ENCODE data around the gene UBE2G2.

The UBE2G2 gene

GRCh38 chr21:44789880-44790279 is 11.7 kb downstream of the UBE2G2 start:
- Mint-ChIP-seq H3K4me1 (peaks cover 63% of the 10 kb centered on the region), H3K4me3 (no peak overlapping the region), H3K27ac (no peak overlapping the region), H3K27me3 (no peaks in the 10 kb centered on the region), H3K9me3 (no peaks in the 10 kb centered on the region), H3K36me3 (peaks cover 11% of the 10 kb centered on the region)

- peaks cover 15% of the 10 kb centered on the region for H3K36me3 Mint-ChIP-seq
- no peak overlapping the region for H3K4me3 Mint-ChIP-seq
- H3K4me1 Mint-ChIP-seq: peaks cover 51% of the 10 kb centered on the region
- no peak overlapping the region for H3K27ac Mint-ChIP-seq
- no peaks in the 10 kb centered on the region for H3K9me3 Mint-ChIP-seq
- H3K27me3 Mint-ChIP-seq: no peaks in the 10 kb centered on the region
These were observed 15.8 kb downstream of the UBE2G2 start for GRCh38 chr21:44785620-44786335.

GRCh38 chr21:44784810-44785209 is 16.8 kb downstream of the UBE2G2 start:
- H3K27me3 Mint-ChIP-seq: no peaks in the 10 kb centered on the region
- H3K4me1 Mint-ChIP-seq: peaks cover 50% of the 10 kb centered on the region
- H3K27ac Mint-ChIP-seq: no peak overlapping the region
- no peak overlapping the region for H3K4me3 Mint-ChIP-seq
- peaks cover 14% of the 10 kb centered on the region for H3K36me3 Mint-ChIP-seq
- no peaks in the 10 kb centered on the region for H3K9me3 Mint-ChIP-seq

- no peaks in the 10 kb centered on the region for H3K27me3 Mint-ChIP-seq
- no peaks in the 10 kb centered on the region for H3K9me3 Mint-ChIP-seq
- H3K4me3 Mint-ChIP-seq: no peak overlapping the region
- H3K4me1 Mint-ChIP-seq: peaks cover 50% of the 10 kb centered on the region
- H3K27ac Mint-ChIP-seq: no peak overlapping the region
- H3K36me3 Mint-ChIP-seq: peaks cover 15% of the 10 kb centered on the region
These were observed 18.5 kb downstream of the UBE2G2 start for GRCh38 chr21:44783020-44783696.

- Mint-ChIP-seq H3K27ac (no peak overlapping the region), H3K4me1 (peaks cover 42% of the 10 kb centered on the region), H3K36me3 (peaks cover 15% of the 10 kb centered on the region), H3K27me3 (no peaks in the 10 kb centered on the region), H3K4me3 (no peak overlapping the region), H3K9me3 (no peaks in the 10 kb centered on the region)
These were observed 20.7 kb downstream of the UBE2G2 start for GRCh38 chr21:44780767-44781459.

GRCh38 chr21:44780137-44780502 is 21.5 kb downstream of the UBE2G2 start:
- Mint-ChIP-seq H3K4me1 (peaks cover 34% of the 10 kb centered on the region), H3K27ac (no peak overlapping the region), H3K36me3 (peaks cover 12% of the 10 kb centered on the region), H3K9me3 (no peaks in the 10 kb centered on the region), H3K4me3 (no peak overlapping the region), H3K27me3 (no peaks in the 10 kb centered on the region)

GRCh38 chr21:44779417-44780136 is 22.0 kb downstream of the UBE2G2 start:
- Mint-ChIP-seq H3K27me3 (no peaks in the 10 kb centered on the region), H3K9me3 (no peaks in the 10 kb centered on the region), H3K36me3 (peaks cover 17% of the 10 kb centered on the region), H3K4me1 (peaks cover 33% of the 10 kb centered on the region), H3K4me3 (peak overlapping the region; percentile 15), H3K27ac (no peak overlapping the region)

- H3K36me3 Mint-ChIP-seq: peaks cover 18% of the 10 kb centered on the region
- peaks cover 33% of the 10 kb centered on the region for H3K4me1 Mint-ChIP-seq
- H3K27me3 Mint-ChIP-seq: no peaks in the 10 kb centered on the region
- peak overlapping the region; percentile 23 for H3K27ac Mint-ChIP-seq
- H3K4me3 Mint-ChIP-seq: no peak overlapping the region
- no peaks in the 10 kb centered on the region for H3K9me3 Mint-ChIP-seq
These were observed 22.6 kb downstream of the UBE2G2 start for GRCh38 chr21:44778983-44779382.

- Mint-ChIP-seq H3K9me3 (no peaks in the 10 kb centered on the region), H3K4me1 (peaks cover 31% of the 10 kb centered on the region), H3K36me3 (peaks cover 18% of the 10 kb centered on the region), H3K27me3 (no peaks in the 10 kb centered on the region), H3K4me3 (no peak overlapping the region), H3K27ac (no peak overlapping the region)
These were observed 23.1 kb downstream of the UBE2G2 start for GRCh38 chr21:44778499-44778911.

- Mint-ChIP-seq H3K36me3 (peaks cover 17% of the 10 kb centered on the region), H3K27me3 (no peaks in the 10 kb centered on the region), H3K27ac (no peak overlapping the region), H3K9me3 (no peaks in the 10 kb centered on the region), H3K4me1 (peaks cover 27% of the 10 kb centered on the region), H3K4me3 (no peak overlapping the region)
These were observed 23.5 kb downstream of the UBE2G2 start for GRCh38 chr21:44778094-44778493.

GRCh38 chr21:44774972-44775371 is 26.6 kb downstream of the UBE2G2 start:
- H3K27ac Mint-ChIP-seq: no peak overlapping the region

GRCh38 chr21:44773291-44773932 is 28.2 kb downstream of the UBE2G2 start:
- Mint-ChIP-seq H3K27ac (no peak overlapping the region), H3K27me3 (no peaks in the 10 kb centered on the region), H3K4me3 (no peak overlapping the region), H3K9me3 (no peaks in the 10 kb centered on the region), H3K36me3 (peaks cover 20% of the 10 kb centered on the region), H3K4me1 (peaks cover 3% of the 10 kb centered on the region)

More at GRCh38 chr21:44774972-44775371, 26.6 kb downstream of the UBE2G2 start:
- H3K27me3 Mint-ChIP-seq: no peaks in the 10 kb centered on the region
- H3K9me3 Mint-ChIP-seq: no peaks in the 10 kb centered on the region
- no peak overlapping the region for H3K4me3 Mint-ChIP-seq
- peaks cover 7% of the 10 kb centered on the region for H3K4me1 Mint-ChIP-seq
- H3K36me3 Mint-ChIP-seq: peaks cover 18% of the 10 kb centered on the region

- Mint-ChIP-seq H3K4me1 (no peaks in the 10 kb centered on the region), H3K4me3 (no peak overlapping the region), H3K27me3 (no peaks in the 10 kb centered on the region), H3K36me3 (peaks cover 18% of the 10 kb centered on the region), H3K27ac (no peak overlapping the region), H3K9me3 (no peaks in the 10 kb centered on the region)
These were observed 29.6 kb downstream of the UBE2G2 start for GRCh38 chr21:44771896-44772525.

GRCh38 chr21:44767834-44768831 is 33.5 kb downstream of the UBE2G2 start:
- H3K9me3 Mint-ChIP-seq: no peaks in the 10 kb centered on the region

More at GRCh38 chr21:44767834-44768831, 33.5 kb downstream of the UBE2G2 start:
- Mint-ChIP-seq H3K27me3 (no peaks in the 10 kb centered on the region), H3K4me1 (peaks cover 11% of the 10 kb centered on the region), H3K36me3 (peaks cover 7% of the 10 kb centered on the region), H3K27ac (no peak overlapping the region), H3K4me3 (no peak overlapping the region)

All from activated naive CD4-positive, alpha-beta T cell treated with anti-CD3 and anti-CD28 coated beads, Interleukin-2, amount 50 U/mL, for 24 hours (primary cell).